HUDEP-2 (cell line): ENCODE data around the gene GABRA1.

Source experiments
- DNase-seq, 76 experiments: peaks; one replicate each; lab custom pipeline; 2025; ENCODE audit not compliant: unreplicated experiment in 76 of 76; lab: John Stamatoyannopoulos, UW

Gene GABRA1

GRCh38 chr5:161847941-161848391 is at the start of gene GABRA1:
GABRA1 (plus strand) TSS chr5:161848120; CDS start chr5:161850811, 2,691 bp downstream.
- DNase-seq: no peak

DNA sequence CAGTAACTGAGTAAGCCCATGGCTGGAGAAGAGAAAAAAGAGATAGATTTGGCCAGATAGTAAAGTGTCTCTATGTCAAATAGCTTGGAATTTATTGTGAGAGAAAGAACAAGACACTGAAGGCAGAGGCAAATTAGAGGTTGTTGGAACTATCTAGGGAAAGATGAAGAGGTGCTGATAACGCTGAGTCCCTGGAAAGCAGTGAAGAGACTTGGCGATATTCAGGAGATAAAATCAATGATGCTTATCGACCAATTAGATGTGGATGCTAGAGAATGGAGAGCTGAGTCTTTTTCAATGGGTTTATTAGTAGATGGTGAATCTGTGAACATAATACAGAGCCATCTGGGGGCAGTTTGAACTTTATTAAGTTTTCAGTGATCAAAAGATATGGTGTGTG is 48.6 kb upstream of the GABRA1 start:
- no peak for DNase-seq

DNA sequence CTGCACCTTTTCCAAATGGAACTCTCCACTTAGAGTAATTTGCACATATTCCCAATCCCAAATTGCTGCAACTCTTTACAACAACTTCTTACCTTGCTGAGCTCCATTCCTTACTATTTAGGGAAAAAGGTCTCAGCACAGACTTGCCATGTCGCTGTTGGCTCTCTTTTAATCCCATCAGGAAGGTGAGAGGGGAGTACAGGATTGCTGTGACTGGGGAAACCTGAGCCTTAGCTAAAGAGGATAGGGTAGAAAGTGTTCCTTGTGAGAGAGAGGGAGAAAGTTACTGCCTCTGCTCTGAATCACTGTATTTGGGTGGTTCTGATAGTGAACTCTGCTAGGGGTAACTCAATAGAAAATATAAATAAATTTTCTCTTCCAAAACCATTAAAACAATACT is 43.7 kb upstream of the GABRA1 start:
- DNase-seq: no peak

- DNase-seq: no peak
Observed at GRCh38 chr5:161846746-161847145, 1.2 kb upstream of the GABRA1 start.

GRCh38 chr5:161847447-161847846 is 473 bp upstream of the GABRA1 start:
- no peak for DNase-seq

DNA sequence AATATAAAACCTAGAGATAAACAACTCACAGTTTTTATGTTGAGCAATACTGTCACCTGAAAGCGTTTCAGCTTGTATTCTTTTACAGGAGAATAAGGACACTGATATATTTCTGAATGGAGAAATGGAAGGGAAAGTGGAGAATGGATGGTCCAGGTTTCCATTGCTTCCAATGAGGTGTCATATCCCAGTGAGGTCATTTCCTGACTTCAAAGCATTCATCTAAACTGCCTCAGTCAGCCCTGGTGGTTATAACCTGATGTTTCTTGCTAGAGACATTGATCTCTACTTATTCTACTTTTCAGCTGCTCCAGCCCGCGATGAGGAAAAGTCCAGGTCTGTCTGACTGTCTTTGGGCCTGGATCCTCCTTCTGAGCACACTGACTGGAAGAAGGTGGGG is 2.6 kb downstream of the GABRA1 start:
- no peak for DNase-seq

DNA sequence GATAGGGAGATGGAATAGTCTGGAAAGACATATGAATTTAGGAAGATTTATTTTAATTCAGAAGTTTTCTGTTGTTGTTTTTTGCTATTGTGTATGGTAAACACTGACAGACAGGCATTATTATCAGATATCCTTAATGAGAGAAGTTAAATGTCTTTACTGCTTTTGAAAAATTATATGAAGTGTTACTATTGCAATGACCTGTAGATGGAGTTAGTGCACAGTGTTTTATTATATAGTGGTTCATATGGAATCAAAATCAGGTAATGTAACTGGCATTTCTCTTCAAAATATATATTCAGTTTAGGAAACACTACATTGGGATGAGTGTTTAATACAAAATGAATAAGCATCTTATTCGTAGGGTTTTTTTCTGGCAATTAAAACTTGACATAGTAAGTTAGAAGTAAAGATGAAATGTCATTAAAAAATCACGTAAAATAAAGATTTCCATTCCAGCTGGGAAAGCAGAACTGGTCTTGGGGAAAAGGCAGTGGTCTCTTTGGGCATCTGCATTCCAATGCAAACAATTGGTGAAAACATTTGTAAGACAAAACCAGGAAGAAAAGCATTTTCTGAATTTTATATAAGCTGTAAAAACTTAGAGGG is 3.9 kb downstream of the GABRA1 start:
- no peak for DNase-seq

- no peak for DNase-seq
Observed at GRCh38 chr5:161857358-161857757, 9.4 kb downstream of the GABRA1 start.

- DNase-seq: no peak
Observed at GRCh38 chr5:161863259-161863658, 15.3 kb downstream of the GABRA1 start.

GRCh38 chr5:161863811-161864210 is 15.9 kb downstream of the GABRA1 start:
- DNase-seq: no peak

DNA sequence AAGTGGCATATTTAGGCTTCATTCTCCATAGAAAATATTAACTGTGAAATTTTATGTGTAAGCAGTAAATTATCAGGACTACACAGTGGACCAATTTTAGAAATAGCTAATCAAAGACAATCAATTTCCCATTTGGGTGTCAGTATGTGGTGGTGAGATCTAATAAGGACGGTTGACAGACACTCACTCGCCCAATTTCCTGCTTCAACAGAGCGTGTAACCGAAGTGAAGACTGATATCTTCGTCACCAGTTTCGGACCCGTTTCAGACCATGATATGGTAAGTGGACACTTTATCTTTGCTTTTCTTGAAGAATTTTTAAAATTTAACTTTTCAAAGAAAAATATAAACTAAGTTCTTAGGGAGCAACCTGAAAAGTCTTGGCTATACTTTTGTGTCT is 17.6 kb downstream of the GABRA1 start:
- no peak for DNase-seq

GRCh38 chr5:161889971-161890370 is 42.1 kb downstream of the GABRA1 start:
- no peak for DNase-seq

- no peak for DNase-seq
Observed at GRCh38 chr5:161895514-161895913, 47.6 kb downstream of the GABRA1 start.

GRCh38 chr5:161897033-161897432 is 49.1 kb downstream of the GABRA1 start:
- no peak for DNase-seq

DNA sequence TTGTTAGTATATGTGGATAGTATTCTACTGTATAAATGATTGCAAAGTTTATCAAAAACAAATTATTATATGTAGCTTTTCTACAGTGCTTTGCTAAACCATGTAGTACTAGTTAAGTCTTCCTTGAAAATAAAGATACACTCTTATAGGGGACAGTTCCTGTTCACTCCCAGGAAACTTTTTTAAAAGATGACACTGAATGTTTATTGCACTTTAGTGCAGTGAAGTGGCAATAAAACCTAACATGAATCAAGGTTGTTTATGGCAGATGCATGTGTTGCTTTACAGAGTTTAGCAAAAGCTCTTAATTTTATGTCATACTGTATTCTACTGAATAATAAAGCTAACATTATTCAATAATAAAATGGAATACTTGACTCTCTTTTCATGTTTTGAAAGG is 51.7 kb downstream of the GABRA1 start:
- DNase-seq: no peak

DNA sequence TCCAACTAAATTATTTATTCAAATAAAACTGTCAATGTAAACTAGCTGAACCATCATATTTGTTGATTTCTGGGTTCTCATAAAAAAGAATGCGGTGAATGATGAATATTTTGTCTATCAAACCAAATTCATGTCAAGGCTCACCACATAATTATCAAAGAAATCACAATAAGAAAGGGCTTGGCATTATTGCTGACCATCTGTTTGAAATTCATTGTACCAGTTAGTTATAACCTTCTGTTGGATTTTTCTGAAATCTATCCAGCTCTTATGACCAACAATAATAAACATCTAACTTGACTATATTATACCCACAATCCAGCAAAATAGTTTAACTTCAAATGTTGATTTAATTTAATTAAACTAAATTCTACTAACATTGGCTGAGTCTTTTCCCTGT is 53.1 kb downstream of the GABRA1 start:
- DNase-seq: no peak

DNA sequence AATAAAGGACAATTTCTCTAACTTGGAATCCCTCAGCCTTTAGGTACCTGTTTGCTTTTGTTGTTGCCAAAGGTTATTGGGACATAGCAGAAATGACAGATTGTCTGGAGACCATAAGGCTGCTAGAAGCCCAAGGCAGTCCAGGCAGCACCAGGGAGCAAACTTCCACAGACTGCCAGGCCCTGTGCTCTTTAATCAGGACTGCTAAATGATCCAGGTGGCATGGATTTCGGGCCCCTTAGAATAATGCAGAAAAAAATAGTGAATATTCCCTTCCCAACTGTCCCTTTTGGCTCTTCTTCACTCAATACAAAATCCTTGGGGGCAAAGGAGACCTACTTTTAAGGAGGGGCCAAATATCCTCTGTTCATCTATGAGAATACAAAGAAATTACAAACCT is 73.9 kb downstream of the GABRA1 start:
- DNase-seq: no peak

DNA sequence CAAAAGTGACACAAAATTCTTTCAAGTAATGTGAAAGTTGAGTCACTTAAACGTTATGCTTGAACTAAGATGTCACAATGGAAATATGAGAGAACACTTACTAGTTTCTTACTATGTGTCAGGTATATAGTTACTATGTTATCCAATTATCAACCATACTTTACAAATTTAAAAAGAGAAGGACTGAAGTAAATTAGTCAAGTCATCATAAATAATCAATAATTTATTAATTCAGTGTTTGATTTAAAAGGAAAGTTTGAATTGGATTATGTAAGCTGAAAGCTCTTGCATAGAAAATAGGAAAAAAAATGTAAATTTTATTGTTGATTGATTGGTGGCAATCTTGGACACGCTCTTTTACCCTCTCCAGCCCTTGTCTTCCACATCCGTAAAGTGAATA is 76.3 kb downstream of the GABRA1 start:
- no peak for DNase-seq

- no peak for DNase-seq
Observed at GRCh38 chr5:161925960-161926359, 78.0 kb downstream of the GABRA1 start.

- no peak for DNase-seq
Observed at GRCh38 chr5:161934486-161934885, 86.6 kb downstream of the GABRA1 start.

DNA sequence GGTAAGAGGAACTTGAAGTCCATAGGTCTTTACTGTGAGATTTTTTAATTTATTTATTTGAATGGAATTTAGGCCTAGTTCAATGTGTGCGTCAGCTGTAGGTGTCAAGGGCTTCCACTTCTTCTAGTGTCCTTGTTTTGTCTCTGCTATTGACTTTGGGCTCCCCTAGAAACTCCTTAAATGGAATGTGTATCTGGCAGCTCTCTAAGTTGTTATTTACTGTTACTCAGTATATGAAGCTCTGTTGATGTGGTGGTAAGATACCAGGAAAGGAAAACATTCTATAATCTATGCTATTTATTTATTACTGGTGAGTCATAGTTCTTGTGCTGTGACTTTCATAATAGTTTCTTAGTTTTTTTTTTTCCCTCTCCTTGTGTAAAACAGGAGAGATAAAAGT is 97.1 kb downstream of the GABRA1 start:
- no peak for DNase-seq

DNA sequence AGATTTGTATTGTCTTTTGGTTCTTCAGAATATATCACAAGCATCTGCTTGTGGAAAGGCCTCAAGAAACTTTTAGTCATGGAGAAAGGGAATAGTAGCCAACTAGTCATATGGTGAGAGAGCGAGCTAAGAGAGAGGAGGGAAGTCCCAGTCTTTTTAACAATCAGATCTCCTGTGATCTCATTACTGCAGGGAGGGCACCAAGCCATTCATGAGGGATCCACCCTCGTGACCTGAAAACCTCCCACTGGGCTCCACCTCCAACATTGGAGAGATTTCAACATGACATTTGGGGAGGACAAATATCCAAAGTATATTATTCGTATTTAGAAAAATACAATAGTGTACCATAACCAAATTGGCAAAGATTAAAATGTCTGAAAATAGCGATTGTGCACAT is 99.0 kb downstream of the GABRA1 start:
- DNase-seq: no peak
